Loucy (cell line): ENCODE data around the gene ADCY9.

ENCODE experiments used
- H2AFZ ChIP-seq: fragments of 200-600 bp; sonication (generic); 2 replicates; pipeline ENCODE4 v1.6.0; 2016; ENCODE audit warnings: antibody characterized with exemption, mild to moderate bottlenecking, low read length, moderate library complexity
- H3F3A ChIP-seq: fragments of 200-600 bp; 2 replicates; pipeline ENCODE4 v1.6.0; 2016; ENCODE audit warnings: antibody characterized with exemption, low read depth, mild to moderate bottlenecking
- H3K27me3 ChIP-seq: fragments of 200-600 bp; sonication (generic); 2 replicates; pipeline ENCODE4 v1.6.1; 2014; ENCODE audit warnings: low read length, mild to moderate bottlenecking; ENCODE audit not compliant: insufficient read depth, poor library complexity, severe bottlenecking
- H3K36me3 ChIP-seq: fragments of 200-600 bp; sonication (generic); 2 replicates; pipeline ENCODE4 v1.6.1; 2016; ENCODE audit warnings: low read length; ENCODE audit not compliant: insufficient read depth
- H3K4me1 ChIP-seq: fragments of 200-600 bp; sonication (generic); 2 replicates; pipeline ENCODE4 v1.5.1; 2014; ENCODE audit warnings: low read length, mild to moderate bottlenecking; ENCODE audit not compliant: insufficient read depth, poor library complexity, severe bottlenecking
- H3K4me2 ChIP-seq: fragments of 200-600 bp; sonication (generic); 2 replicates; pipeline ENCODE4 v1.6.0; 2014; ENCODE audit warnings: antibody characterized with exemption, low read length, low read depth, mild to moderate bottlenecking; ENCODE audit not compliant: poor library complexity, severe bottlenecking
- H3K4me3 ChIP-seq: fragments of 200-600 bp; sonication (generic); 2 replicates; pipeline ENCODE4 v1.5.1; 2014; ENCODE audit warnings: low read length, mild to moderate bottlenecking, mixed read lengths; ENCODE audit not compliant: poor library complexity, severe bottlenecking
- H3K79me2 ChIP-seq: fragments of 200-600 bp; sonication (generic); 2 replicates; pipeline ENCODE4 v1.6.1; 2014; ENCODE audit warnings: low read length; ENCODE audit not compliant: insufficient read depth
- H3K9ac ChIP-seq: fragments of 200-600 bp; sonication (generic); 2 replicates; pipeline ENCODE4 v1.6.0; 2014; ENCODE audit warnings: mild to moderate bottlenecking, low read depth, low read length, moderate library complexity; ENCODE audit not compliant: poor library complexity, severe bottlenecking
- H3K9me2 ChIP-seq: fragments of 200-600 bp; sonication (generic); replicated peaks from 2 replicates; pipeline ENCODE4 v1.6.1; 2016; ENCODE audit warnings: low read depth, low read length, mixed read lengths
- H3K9me3 ChIP-seq: fragments of 200-600 bp; sonication (generic); 2 replicates; pipeline ENCODE4 v1.6.1; 2014; ENCODE audit warnings: mild to moderate bottlenecking, antibody characterized with exemption, low read length, low read depth; ENCODE audit not compliant: insufficient read depth
- H4K20me1 ChIP-seq: fragments of 200-600 bp; sonication (generic); 2 replicates; pipeline ENCODE4 v1.6.0; 2014; ENCODE audit warnings: antibody characterized with exemption, low read length, mild to moderate bottlenecking; ENCODE audit not compliant: insufficient read depth, poor library complexity, severe bottlenecking
- EZH2phosphoT487 ChIP-seq: fragments of 200-600 bp; IDR thresholded peaks from 2 replicates; pipeline ENCODE4 v1.6.1; 2018; ENCODE audit warnings: antibody characterized with exemption, mild to moderate bottlenecking, moderate library complexity, borderline replicate concordance
- TF ChIP-seq, protein P1 (sequence below): fragments of 200-600 bp; sonication (generic); conservative IDR thresholded peaks from 2 replicates; pipeline ENCODE4 v1.5.1; 2014; ENCODE audit warnings: mild to moderate bottlenecking, antibody characterized with exemption, low read length

The ADCY9 gene

DNA sequence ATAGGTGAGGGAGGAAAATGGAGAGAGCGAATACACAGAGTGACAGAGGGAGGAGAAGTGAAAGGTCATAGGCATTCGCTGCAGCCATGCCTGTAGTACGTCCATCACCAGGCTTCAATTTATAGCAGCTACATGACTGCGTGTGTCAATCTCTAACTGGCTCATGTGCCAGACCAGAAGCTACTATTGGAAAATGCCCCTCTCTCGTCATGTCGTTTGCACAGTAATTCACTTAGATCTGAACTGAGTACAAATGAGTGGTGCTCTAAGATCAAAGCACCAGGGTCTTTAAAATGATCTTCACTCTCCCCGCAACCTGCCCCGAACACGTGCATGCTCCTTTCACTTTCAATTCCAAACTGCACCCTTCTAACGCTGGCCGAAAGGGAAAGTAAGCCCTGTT lies 51.3 kb downstream of the ADCY9 start:
- Histone ChIP-seq H3K4me1 (no peaks in the 10 kb centered on the region), H2AFZ (peak overlapping the region; percentile 80), H3K9me2 (no peaks in the 10 kb centered on the region), H3K9me3 (no peaks in the 10 kb centered on the region), H4K20me1 (no peaks in the 10 kb centered on the region), H3K27me3 (no peaks in the 10 kb centered on the region), H3K4me3 (peak overlapping the region; percentile 56), H3K9ac (no peak overlapping the region), H3F3A (no peaks in the 10 kb centered on the region), H3K4me2 (peak overlapping the region; percentile 48), H3K36me3 (no peaks in the 10 kb centered on the region), H3K79me2 (no peaks in the 10 kb centered on the region)
- TF ChIP-seq, protein P1, sequence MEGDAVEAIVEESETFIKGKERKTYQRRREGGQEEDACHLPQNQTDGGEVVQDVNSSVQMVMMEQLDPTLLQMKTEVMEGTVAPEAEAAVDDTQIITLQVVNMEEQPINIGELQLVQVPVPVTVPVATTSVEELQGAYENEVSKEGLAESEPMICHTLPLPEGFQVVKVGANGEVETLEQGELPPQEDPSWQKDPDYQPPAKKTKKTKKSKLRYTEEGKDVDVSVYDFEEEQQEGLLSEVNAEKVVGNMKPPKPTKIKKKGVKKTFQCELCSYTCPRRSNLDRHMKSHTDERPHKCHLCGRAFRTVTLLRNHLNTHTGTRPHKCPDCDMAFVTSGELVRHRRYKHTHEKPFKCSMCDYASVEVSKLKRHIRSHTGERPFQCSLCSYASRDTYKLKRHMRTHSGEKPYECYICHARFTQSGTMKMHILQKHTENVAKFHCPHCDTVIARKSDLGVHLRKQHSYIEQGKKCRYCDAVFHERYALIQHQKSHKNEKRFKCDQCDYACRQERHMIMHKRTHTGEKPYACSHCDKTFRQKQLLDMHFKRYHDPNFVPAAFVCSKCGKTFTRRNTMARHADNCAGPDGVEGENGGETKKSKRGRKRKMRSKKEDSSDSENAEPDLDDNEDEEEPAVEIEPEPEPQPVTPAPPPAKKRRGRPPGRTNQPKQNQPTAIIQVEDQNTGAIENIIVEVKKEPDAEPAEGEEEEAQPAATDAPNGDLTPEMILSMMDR: no peak
- TF ChIP-seq EZH2phosphoT487: no peak

DNA sequence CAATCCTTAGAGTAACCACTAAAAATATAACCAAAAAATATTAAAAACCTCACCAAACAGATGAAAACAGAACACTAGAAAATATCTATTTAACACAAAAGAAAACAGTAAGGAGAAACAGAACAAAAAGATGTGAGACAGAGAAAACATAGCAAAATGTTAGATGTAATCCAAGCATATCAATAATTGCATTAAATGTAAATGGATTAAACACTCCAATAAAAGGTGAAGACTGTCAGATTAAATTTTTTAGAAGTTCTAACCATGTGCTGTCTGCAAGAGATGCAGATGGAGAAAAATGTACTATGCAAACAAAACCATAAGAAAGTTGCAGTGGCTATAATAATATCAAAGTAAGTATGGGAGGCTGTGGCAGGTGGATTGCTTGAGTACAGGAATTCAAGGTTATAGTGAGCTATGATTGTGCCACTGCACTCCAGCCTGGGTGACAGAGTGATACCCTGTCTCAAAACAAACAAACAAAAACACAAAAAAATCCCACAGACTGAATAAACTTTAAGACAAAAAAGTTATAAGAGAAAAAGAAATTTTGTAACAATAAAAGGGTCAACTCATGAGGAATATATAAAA lies 53.9 kb downstream of the ADCY9 start:
- no peaks in the 10 kb centered on the region for H3F3A ChIP-seq
- no peaks in the 10 kb centered on the region for H3K79me2 ChIP-seq
- H3K36me3 ChIP-seq: no peaks in the 10 kb centered on the region
- no peak overlapping the region for H3K4me2 ChIP-seq
- TF ChIP-seq, protein P1: no peak
- no peak for TF ChIP-seq EZH2phosphoT487
- no peak overlapping the region for H2AFZ ChIP-seq
- H4K20me1 ChIP-seq: no peaks in the 10 kb centered on the region
- no peak overlapping the region for H3K4me3 ChIP-seq
- no peaks in the 10 kb centered on the region for H3K4me1 ChIP-seq
- H3K9ac ChIP-seq: no peak overlapping the region
- H3K9me2 ChIP-seq: no peaks in the 10 kb centered on the region
- no peaks in the 10 kb centered on the region for H3K9me3 ChIP-seq
- H3K27me3 ChIP-seq: no peaks in the 10 kb centered on the region

DNA sequence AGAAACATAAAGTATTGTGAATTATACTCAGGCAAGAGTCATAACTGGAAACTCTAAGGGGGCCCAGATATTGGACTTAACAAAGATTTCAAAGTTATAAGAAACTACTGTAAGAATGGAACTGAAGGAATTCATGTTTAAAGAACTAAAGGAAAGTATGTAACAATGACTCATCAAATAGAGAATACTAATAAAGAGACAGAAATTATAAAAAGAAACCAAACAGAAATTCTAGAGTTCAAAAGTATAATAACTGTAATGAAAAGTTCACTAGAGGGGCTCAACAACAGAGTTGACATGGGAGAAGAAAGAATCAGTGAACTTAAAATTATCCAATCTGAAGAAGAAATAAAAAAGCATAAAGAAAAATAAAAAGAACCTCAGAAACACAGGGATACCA lies 55.4 kb downstream of the ADCY9 start:
- H2AFZ ChIP-seq: no peak overlapping the region
- no peaks in the 10 kb centered on the region for H3K9me2 ChIP-seq
- no peaks in the 10 kb centered on the region for H3K36me3 ChIP-seq
- no peak overlapping the region for H3K4me3 ChIP-seq
- H3K9ac ChIP-seq: no peak overlapping the region
- no peak for TF ChIP-seq EZH2phosphoT487
- TF ChIP-seq, protein P1: no peak
- H3K79me2 ChIP-seq: no peaks in the 10 kb centered on the region
- H3K4me1 ChIP-seq: no peaks in the 10 kb centered on the region
- H3K27me3 ChIP-seq: no peaks in the 10 kb centered on the region
- no peaks in the 10 kb centered on the region for H4K20me1 ChIP-seq
- no peak overlapping the region for H3K4me2 ChIP-seq
- no peaks in the 10 kb centered on the region for H3K9me3 ChIP-seq
- H3F3A ChIP-seq: no peaks in the 10 kb centered on the region
